Sigmoid colon (tissue), 4 donors: ENCODE data around the gene SLIT3.

Experiments
- EP300 ChIP-seq, 4 donors: sonication (generic); formaldehyde crosslinking; IDR thresholded peaks; one replicate each; pipeline ENCODE4 v1.6.1; 2017; ENCODE audit warnings: antibody characterized with exemption in 4 of 4
- TF ChIP-seq, protein P1 (sequence below), 4 experiments: fragments of 450-650 bp in 3 of 4; fragments of 200-600 bp in 1 of 4; IDR thresholded peaks; one replicate each; pipeline ENCODE4 v1.5.1; 2016 to 2019; ENCODE audit warnings: antibody characterized with exemption in 4 of 4, mild to moderate bottlenecking in 3 of 4, moderate library complexity in 2 of 4

DNA sequence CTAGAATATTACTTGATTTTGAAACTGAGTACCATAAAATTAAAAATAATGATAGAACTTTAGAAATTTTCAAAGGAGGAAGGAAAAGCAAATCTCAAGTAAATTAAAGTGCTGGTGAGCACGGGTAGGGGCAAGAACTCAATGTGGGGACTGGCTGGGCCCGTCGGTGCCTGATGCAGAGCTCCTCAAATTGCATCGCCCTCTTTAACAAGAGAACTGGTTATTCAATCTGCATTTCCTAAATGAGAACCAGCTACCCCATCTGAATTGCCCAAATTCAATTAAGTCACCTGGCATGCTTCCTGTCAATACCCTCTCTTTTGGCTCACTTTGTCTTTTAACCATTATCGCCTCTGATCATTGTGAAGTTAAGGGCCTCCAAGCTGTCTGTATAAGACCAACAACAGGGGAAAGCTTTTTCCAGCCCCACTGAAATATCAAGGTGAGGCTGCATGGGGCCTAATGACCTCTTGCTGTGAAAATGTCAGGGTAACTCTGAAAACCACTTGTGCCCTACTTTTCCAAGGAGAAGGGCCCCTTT lies 316.7 kb downstream of the SLIT3 start:
- TF ChIP-seq, protein P1, sequence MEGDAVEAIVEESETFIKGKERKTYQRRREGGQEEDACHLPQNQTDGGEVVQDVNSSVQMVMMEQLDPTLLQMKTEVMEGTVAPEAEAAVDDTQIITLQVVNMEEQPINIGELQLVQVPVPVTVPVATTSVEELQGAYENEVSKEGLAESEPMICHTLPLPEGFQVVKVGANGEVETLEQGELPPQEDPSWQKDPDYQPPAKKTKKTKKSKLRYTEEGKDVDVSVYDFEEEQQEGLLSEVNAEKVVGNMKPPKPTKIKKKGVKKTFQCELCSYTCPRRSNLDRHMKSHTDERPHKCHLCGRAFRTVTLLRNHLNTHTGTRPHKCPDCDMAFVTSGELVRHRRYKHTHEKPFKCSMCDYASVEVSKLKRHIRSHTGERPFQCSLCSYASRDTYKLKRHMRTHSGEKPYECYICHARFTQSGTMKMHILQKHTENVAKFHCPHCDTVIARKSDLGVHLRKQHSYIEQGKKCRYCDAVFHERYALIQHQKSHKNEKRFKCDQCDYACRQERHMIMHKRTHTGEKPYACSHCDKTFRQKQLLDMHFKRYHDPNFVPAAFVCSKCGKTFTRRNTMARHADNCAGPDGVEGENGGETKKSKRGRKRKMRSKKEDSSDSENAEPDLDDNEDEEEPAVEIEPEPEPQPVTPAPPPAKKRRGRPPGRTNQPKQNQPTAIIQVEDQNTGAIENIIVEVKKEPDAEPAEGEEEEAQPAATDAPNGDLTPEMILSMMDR (IDR thresholded peaks at IDR 0.05) = no peak
- no peak for TF ChIP-seq EP300 (IDR thresholded peaks at IDR 0.05)
